Naive thymus-derived CD4-positive, alpha-beta T cell (primary cell): Measurements from ENCODE around the gene MORC1. TPM values are rescaled to one million over a fixed set of nuclear protein-coding genes. Genes with fewer than 3 reads are reported as not detected.
"Not testable (repeated sequence)": the region's sequence is repeated elsewhere in the genome, so short reads cannot be mapped to it uniquely, and the experiment has no call there.

ENCODE experiments used
- ATAC-seq: fragments of 150-1000 bp; cut with Tn5 transposase; 2 replicates; pipeline ENCODE4 v1.10.0; 2021; ENCODE audit warnings: mild to moderate bottlenecking, moderate library complexity
- CTCF ChIA-PET: fragments of 350-600 bp; sonication (Branson Sonifier 250); formaldehyde crosslinking; loops from one replicate; lab custom pipeline; 2021; ENCODE audit warnings: antibody characterized with exemption; lab: Charles Lee
- POLR2A ChIA-PET: fragments of 350-600 bp; sonication (Branson Sonifier 250); formaldehyde crosslinking; loops from one replicate; lab custom pipeline; 2021; ENCODE audit warnings: antibody characterized with exemption, inconsistent platforms; lab: Charles Lee
- DNase-seq, 9 donors: peaks; one replicate each; pipeline versions ENCODE4 v3.0.0 to v3.0.0-alpha.2; 2020 to 2022; ENCODE audit warnings: mixed read lengths in 1 of 9
- H3K27ac ChIP-seq: one replicate; pipeline ENCODE4 v1.7.0; 2013; ENCODE audit warnings: mild to moderate bottlenecking, low read depth, low read length, moderate library complexity
- H3K27me3 ChIP-seq, 2 donors: one replicate each; pipeline ENCODE4 v1.7.0; 2013; ENCODE audit warnings: low read length in 2 of 2, mild to moderate bottlenecking in 2 of 2, moderate library complexity in 2 of 2; ENCODE audit not compliant: control insufficient read depth in 2 of 2, insufficient read depth in 2 of 2
- H3K36me3 ChIP-seq, 3 experiments: 1 replicate in 2 of 3; 2 replicates in 1 of 3; pipeline ENCODE4 v1.7.0; 2013; ENCODE audit warnings: low read length in 3 of 3, mild to moderate bottlenecking in 3 of 3, moderate library complexity in 1 of 3; ENCODE audit not compliant: insufficient read depth in 3 of 3, control insufficient read depth in 2 of 3
- H3K4me1 ChIP-seq, 2 donors: one replicate each; pipeline ENCODE4 v1.7.0; 2013; ENCODE audit warnings: low read length in 2 of 2, mild to moderate bottlenecking in 2 of 2, moderate library complexity in 1 of 2; ENCODE audit not compliant: control insufficient read depth in 2 of 2, insufficient read depth in 2 of 2
- H3K4me3 ChIP-seq: 2 replicates; pipeline ENCODE4 v1.7.0; 2013; ENCODE audit warnings: mild to moderate bottlenecking, low read length
- H3K9me3 ChIP-seq, 3 experiments: 1 replicate in 2 of 3; 2 replicates in 1 of 3; pipeline ENCODE4 v1.7.0; 2013; ENCODE audit warnings: low read length in 3 of 3; ENCODE audit not compliant: control insufficient read depth in 2 of 3
- H3K27ac Mint-ChIP-seq, 9 donors: one replicate each; pipeline ENCODE4 v1.8.0; 2020 to 2022; ENCODE audit warnings: mixed read lengths in 9 of 9, mild to moderate bottlenecking in 8 of 9, moderate library complexity in 5 of 9, inconsistent platforms in 2 of 9
- H3K27me3 Mint-ChIP-seq, 5 donors: one replicate each; pipeline ENCODE4 v1.8.0; 2021 to 2022; ENCODE audit warnings: mixed read lengths in 5 of 5, mild to moderate bottlenecking in 1 of 5
- H3K36me3 Mint-ChIP-seq, 5 donors: one replicate each; pipeline ENCODE4 v1.8.0; 2020 to 2022; ENCODE audit warnings: mixed read lengths in 5 of 5, mild to moderate bottlenecking in 3 of 5, inconsistent platforms in 1 of 5
- H3K4me1 Mint-ChIP-seq, 7 donors: one replicate each; pipeline ENCODE4 v1.8.0; 2020 to 2022; ENCODE audit warnings: mixed read lengths in 7 of 7, mild to moderate bottlenecking in 3 of 7, inconsistent platforms in 1 of 7
- H3K4me3 Mint-ChIP-seq, 10 donors: one replicate each; pipeline ENCODE4 v1.8.0; 2020 to 2022; ENCODE audit warnings: mild to moderate bottlenecking in 10 of 10, mixed read lengths in 10 of 10, moderate library complexity in 6 of 10, inconsistent platforms in 2 of 10
- H3K9me3 Mint-ChIP-seq, 11 donors: one replicate each; pipeline ENCODE4 v1.8.0; 2020 to 2022; ENCODE audit warnings: mixed read lengths in 11 of 11, mild to moderate bottlenecking in 4 of 11, inconsistent platforms in 1 of 11, moderate library complexity in 1 of 11
- intact Hi-C, 2 donors: fragments of 100-400 bp; cut with micrococcal nuclease; formaldehyde crosslinking; loops; one replicate each; pipeline ENCODE4 v1.15.1; 2023
- polyA plus RNA-seq, 2 donors: library from polyadenylated mRNA; unstranded; fragments of 300-500 nt; fragmentation: Illumina TruSeq; gene quantifications; one replicate each; pipeline ENCODE4 v1.2.3, GENCODE V29; 2021
- total RNA-seq, 6 experiments: library from RNA in 5 of 6; stranded (reverse) in 5 of 6; gene quantifications; 1 replicate in 5 of 6; 2 replicates in 1 of 6; pipeline ENCODE4 v1.2.3 and lab custom pipeline; 2021 to 2026

The MORC1 gene
- total and polyA plus RNA-seq, 7 experiments from 2014 or later = 0.12 TPM; not detected in 6

DNA sequence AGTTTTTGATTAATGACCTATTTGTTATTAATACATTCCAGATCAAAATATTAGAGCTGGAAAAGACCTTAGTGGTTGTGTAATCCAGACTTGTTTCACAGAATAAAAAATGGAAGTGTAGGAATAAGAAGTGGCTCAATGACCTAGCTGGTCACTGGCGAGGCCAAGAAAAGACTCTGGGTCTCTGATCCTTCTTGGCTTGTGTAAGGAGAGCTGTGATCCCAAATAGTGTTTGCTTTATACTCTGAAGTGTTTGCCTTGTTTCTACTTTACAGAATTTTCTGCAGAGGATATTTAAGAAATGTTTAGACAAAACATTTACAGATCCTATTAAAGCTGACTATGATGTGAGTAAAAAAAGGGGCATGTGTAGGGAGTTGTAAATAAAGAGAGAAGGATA, 25.7 kb upstream of the MORC1 start:
- H3K4me1 Mint-ChIP-seq = peaks cover 0 to 2% (median 0%) of the 10 kb centered on the region in 7 donors
- no peaks in the 10 kb centered on the region for H3K4me1 ChIP-seq
- ChIA-PET POLR2A (no interaction called here), CTCF (no interaction called here)
- H3K36me3 ChIP-seq = no peaks in the 10 kb centered on the region
- H3K27ac ChIP-seq = no peak overlapping the region
- H3K9me3 Mint-ChIP-seq = peaks cover 0 to 16% (median 2%) of the 10 kb centered on the region in 11 donors
- H3K4me3 ChIP-seq = no peak overlapping the region
- ATAC-seq = no peak
- intact Hi-C loops = no loop called here
- DNase-seq = no peak
- H3K27me3 ChIP-seq = no peaks in the 10 kb centered on the region
- no peaks in the 10 kb centered on the region for H3K36me3 Mint-ChIP-seq
- no peak overlapping the region for H3K27ac Mint-ChIP-seq
- no peaks in the 10 kb centered on the region for H3K9me3 ChIP-seq
- peaks cover 2 to 32% (median 17%) of the 10 kb centered on the region in 5 donors for H3K27me3 Mint-ChIP-seq
- no peak overlapping the region for H3K4me3 Mint-ChIP-seq

DNA sequence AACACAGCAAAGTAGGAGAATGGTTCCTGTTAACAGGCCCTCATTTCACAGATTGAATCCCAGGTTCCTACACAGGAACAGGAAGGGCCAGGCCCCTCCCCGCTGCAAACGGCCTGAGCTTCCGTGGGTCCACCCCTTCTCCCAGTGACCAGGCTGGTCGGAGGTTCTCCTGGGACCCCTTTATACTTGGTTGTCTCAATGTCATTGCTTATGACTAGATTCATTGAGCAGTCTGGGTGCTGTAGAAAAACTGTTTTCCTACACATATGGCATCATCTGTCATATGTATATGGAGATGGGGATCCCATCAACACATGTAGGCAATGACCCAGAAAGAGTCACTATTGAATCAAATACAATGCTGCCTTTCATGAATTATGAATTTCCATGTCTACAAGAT, 22.4 kb upstream of the MORC1 start:
- Mint-ChIP-seq H3K9me3 (peaks cover 0 to 4% (median 0%) of the 10 kb centered on the region in 11 donors), H3K27ac (no peak overlapping the region), H3K27me3 (peaks cover 2 to 16% (median 11%) of the 10 kb centered on the region in 5 donors), H3K4me3 (no peak overlapping the region), H3K4me1 (peaks cover 0 to 2% (median 0%) of the 10 kb centered on the region in 7 donors), H3K36me3 (no peaks in the 10 kb centered on the region)
- CTCF ChIA-PET = no interaction called here
- intact Hi-C loops = no loop called here
- Histone ChIP-seq H3K4me3 (no peak overlapping the region), H3K4me1 (no peaks in the 10 kb centered on the region), H3K27me3 (no peaks in the 10 kb centered on the region), H3K27ac (no peak overlapping the region), H3K9me3 (no peaks in the 10 kb centered on the region), H3K36me3 (no peaks in the 10 kb centered on the region)
- ATAC-seq = no peak
- no peak for DNase-seq
- POLR2A ChIA-PET = no interaction called here

DNA sequence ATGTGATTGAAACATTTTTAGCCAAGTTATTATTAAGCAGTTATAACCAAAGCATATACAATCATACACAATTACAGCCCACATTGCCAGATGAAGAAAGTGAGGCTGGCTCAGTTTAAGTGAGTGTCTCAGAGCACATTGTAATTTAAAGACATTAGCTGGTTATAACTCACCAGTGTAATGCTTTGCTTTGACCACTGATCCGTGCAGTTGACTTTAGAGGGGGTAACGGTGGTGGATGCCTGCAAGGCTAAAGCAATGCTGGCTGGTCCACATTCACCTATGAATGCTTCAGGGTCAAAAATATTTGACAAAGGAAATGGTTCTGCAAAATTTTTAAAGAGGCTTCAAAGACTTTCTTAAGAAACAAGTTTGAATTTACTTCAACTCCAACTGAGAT, 19.8 kb upstream of the MORC1 start:
- POLR2A ChIA-PET = no interaction called here
- CTCF ChIA-PET = no interaction called here
- DNase-seq (no peak), ATAC-seq (no peak)
- peaks cover 0 to 7% (median 4%) of the 10 kb centered on the region in 5 donors for H3K27me3 Mint-ChIP-seq
- Histone ChIP-seq H3K9me3 (no peaks in the 10 kb centered on the region), H3K36me3 (no peaks in the 10 kb centered on the region), H3K4me1 (no peaks in the 10 kb centered on the region), H3K4me3 (no peak overlapping the region), H3K27me3 (no peaks in the 10 kb centered on the region), H3K27ac (no peak overlapping the region)
- no peak overlapping the region for H3K27ac Mint-ChIP-seq
- peaks cover 0 to 2% (median 0%) of the 10 kb centered on the region in 7 donors for H3K4me1 Mint-ChIP-seq
- H3K36me3 Mint-ChIP-seq = no peaks in the 10 kb centered on the region
- H3K9me3 Mint-ChIP-seq = no peaks in the 10 kb centered on the region
- intact Hi-C loops = no loop called here
- H3K4me3 Mint-ChIP-seq = no peak overlapping the region

DNA sequence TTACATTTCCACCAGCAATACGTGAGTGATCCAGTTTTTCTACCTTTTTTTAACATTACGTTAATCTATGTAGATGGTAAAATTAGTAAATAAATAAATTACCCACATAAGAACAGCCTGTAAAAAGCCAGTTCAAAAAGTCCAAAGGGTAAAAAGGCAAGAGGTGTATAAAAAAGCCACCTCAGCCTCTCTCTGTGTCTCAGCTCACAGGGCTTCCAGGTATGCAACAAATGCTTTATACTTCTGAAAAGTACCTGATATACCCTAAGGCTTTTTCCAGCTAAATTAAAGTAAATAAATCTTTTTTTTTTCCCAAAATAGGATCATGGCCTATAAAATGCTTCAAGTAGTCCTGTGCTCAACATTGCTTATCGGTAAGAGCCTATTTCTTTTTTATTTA, 18.6 kb upstream of the MORC1 start, which contains the start of gene C3orf85:
Gene C3orf85, plus strand, starts transcription at position 197 of the 400 bp plus-strand sequence. Its CDS starts 129 bp downstream, at position 326.
- no peaks in the 10 kb centered on the region for H3K36me3 ChIP-seq
- POLR2A ChIA-PET = no interaction called here
- H3K27ac ChIP-seq = no peak within 1 kb of the TSS
- Mint-ChIP-seq H3K4me3 (no peak within 1 kb of the TSS), H3K4me1 (peaks cover 0 to 2% (median 0%) of the 10 kb centered on the region in 7 donors), H3K9me3 (no peaks in the 10 kb centered on the region), H3K27me3 (peaks cover 0 to 5% (median 0%) of the 10 kb centered on the region in 5 donors), H3K27ac (no peak within 1 kb of the TSS), H3K36me3 (no peaks in the 10 kb centered on the region)
- ATAC-seq = no peak
- H3K4me3 ChIP-seq = no peak within 1 kb of the TSS
- H3K9me3 ChIP-seq = no peaks in the 10 kb centered on the region
- intact Hi-C loops = no loop called here
- H3K27me3 ChIP-seq = no peaks in the 10 kb centered on the region
- H3K4me1 ChIP-seq = no peaks in the 10 kb centered on the region
- CTCF ChIA-PET = no interaction called here
- DNase-seq = no peak

DNA sequence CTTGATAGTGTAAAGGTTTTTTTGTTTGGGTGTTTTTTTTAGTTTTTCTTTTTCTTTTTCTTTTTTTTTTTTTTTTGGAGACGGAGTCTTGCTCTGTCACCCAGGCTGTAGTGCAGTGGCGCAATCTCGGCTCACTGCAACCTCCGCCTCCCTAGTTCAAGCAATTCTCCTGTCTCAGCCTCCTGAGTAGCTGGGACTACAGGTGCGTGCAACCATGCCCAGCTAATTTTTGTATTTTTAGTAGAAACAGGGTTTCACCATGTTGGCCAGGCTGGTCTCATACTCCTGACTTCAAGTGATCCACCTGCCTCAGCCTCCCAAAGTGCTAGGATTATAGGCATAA, 15.5 kb upstream of the MORC1 start:
- CTCF ChIA-PET, H3K36me3 ChIP-seq, H3K4me3 Mint-ChIP-seq, H3K27me3 Mint-ChIP-seq, H3K4me1 ChIP-seq, POLR2A ChIA-PET, DNase-seq, H3K9me3 ChIP-seq, intact Hi-C loops, ATAC-seq, H3K27ac ChIP-seq, H3K9me3 Mint-ChIP-seq, H3K4me3 ChIP-seq, H3K36me3 Mint-ChIP-seq, H3K27me3 ChIP-seq, H3K27ac Mint-ChIP-seq, H3K4me1 Mint-ChIP-seq: not testable (repeated sequence)

DNA sequence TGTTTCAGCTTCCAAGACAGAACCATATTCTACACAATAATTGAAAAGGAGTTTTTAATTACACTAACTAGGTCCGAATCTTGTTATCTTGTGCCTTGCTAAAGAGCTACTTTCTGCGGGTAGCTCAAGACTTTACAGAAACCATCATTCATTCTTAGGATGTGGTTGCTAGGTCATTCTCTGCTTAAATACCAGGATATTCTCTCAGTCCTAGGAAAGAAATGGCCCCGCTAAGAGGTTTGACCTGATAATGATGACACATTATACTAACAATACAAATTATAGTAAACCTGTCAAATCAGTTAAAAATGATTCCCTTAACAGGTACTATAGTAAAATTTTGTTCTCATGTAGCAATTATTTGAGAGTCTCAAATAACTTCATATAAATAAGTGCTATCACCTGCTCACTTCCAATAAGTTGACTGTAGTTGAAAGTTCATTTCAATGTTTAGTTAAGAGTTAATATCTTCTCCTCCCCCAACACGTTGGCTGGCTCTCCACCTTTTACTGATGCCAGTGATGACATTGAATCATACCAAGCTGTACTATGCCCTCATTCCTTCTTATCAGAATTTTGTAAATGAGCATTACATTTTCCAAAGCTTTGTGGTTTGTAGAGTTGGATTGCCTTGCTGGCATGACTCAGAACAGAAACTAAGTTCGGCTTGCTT, 15.0 kb upstream of the MORC1 start:
- H3K27ac Mint-ChIP-seq = no peak overlapping the region
- peaks cover 0 to 7% (median 0%) of the 10 kb centered on the region in 5 donors for H3K27me3 Mint-ChIP-seq
- H3K4me3 Mint-ChIP-seq = no peak overlapping the region
- DNase-seq = no peak
- CTCF ChIA-PET = no interaction called here
- H3K36me3 Mint-ChIP-seq = no peaks in the 10 kb centered on the region
- H3K9me3 ChIP-seq = no peaks in the 10 kb centered on the region
- no peak for ATAC-seq
- no peaks in the 10 kb centered on the region for H3K4me1 ChIP-seq
- H3K9me3 Mint-ChIP-seq = peaks cover 0 to 5% (median 2%) of the 10 kb centered on the region in 11 donors
- intact Hi-C loops = no loop called here
- no peak overlapping the region for H3K4me3 ChIP-seq
- POLR2A ChIA-PET = no interaction called here
- no peaks in the 10 kb centered on the region for H3K4me1 Mint-ChIP-seq
- H3K27ac ChIP-seq = no peak overlapping the region
- no peaks in the 10 kb centered on the region for H3K36me3 ChIP-seq
- no peaks in the 10 kb centered on the region for H3K27me3 ChIP-seq

DNA sequence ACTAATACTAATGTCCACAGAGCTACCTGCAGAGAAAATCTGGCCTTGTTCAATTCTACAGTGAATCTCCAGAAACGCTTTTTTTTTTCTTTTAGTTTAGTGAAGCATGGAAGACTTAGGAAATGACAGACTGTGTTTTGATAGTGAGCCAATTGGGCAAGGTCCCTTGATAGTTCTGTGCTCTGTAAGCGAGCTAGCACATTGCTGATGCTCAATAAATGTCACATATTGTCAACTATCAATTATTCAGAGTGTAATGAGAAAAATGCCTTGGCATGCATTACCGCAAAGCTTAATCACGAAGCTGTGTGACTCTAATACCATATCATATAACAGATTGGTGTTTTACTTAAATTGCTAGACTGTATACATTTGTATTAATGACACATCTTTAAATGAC, 13.3 kb upstream of the MORC1 start:
- no peak overlapping the region for H3K27ac ChIP-seq
- no peaks in the 10 kb centered on the region for H3K9me3 ChIP-seq
- H3K4me1 ChIP-seq = no peaks in the 10 kb centered on the region
- Mint-ChIP-seq H3K4me1 (no peaks in the 10 kb centered on the region), H3K36me3 (no peaks in the 10 kb centered on the region), H3K4me3 (no peak overlapping the region), H3K9me3 (peaks cover 0 to 5% (median 2%) of the 10 kb centered on the region in 11 donors), H3K27me3 (peaks cover 0 to 8% (median 4%) of the 10 kb centered on the region in 5 donors), H3K27ac (no peak overlapping the region)
- no peak overlapping the region for H3K4me3 ChIP-seq
- DNase-seq (no peak), ATAC-seq (no peak)
- H3K27me3 ChIP-seq = no peaks in the 10 kb centered on the region
- intact Hi-C loops = no loop called here
- no peaks in the 10 kb centered on the region for H3K36me3 ChIP-seq
- ChIA-PET POLR2A (no interaction called here), CTCF (no interaction called here)
